ENCODE data around the gene DEPP1. TPM values are rescaled to one million over a fixed set of nuclear protein-coding genes. Genes with fewer than 3 reads are reported as not detected.

The DEPP1 gene
- total RNA-seq, 1 donor from 2014 or later: 11.1 TPM

DNA sequence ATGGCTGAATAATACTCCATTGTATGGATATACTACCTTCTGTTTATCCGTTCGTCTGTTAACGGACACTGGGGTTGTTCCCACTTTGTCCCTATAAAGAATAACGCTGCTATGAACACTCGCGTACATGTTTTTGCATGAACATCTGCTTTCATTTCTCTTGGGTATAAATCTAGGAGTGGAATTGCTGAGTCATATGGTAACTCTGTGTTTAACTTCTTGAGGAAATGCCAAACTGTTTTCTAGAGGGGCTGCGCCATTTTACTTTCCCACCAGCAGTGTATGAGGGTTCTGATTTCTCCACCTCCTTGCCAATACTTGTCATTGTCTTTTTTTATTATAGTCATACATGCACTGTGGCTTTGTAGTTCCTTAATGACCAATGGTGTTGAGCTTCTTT lies 39.7 kb downstream of the DEPP1 start:
- no peak overlapping the region for H3K27ac Mint-ChIP-seq
- no peaks in the 10 kb centered on the region for H3K27me3 Mint-ChIP-seq (ENCODE audit: low read depth)
- peaks cover 4% of the 10 kb centered on the region for H3K36me3 Mint-ChIP-seq
- no peak overlapping the region for H3K4me3 Mint-ChIP-seq
- TF ChIP-seq, protein P1, sequence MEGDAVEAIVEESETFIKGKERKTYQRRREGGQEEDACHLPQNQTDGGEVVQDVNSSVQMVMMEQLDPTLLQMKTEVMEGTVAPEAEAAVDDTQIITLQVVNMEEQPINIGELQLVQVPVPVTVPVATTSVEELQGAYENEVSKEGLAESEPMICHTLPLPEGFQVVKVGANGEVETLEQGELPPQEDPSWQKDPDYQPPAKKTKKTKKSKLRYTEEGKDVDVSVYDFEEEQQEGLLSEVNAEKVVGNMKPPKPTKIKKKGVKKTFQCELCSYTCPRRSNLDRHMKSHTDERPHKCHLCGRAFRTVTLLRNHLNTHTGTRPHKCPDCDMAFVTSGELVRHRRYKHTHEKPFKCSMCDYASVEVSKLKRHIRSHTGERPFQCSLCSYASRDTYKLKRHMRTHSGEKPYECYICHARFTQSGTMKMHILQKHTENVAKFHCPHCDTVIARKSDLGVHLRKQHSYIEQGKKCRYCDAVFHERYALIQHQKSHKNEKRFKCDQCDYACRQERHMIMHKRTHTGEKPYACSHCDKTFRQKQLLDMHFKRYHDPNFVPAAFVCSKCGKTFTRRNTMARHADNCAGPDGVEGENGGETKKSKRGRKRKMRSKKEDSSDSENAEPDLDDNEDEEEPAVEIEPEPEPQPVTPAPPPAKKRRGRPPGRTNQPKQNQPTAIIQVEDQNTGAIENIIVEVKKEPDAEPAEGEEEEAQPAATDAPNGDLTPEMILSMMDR (IDR thresholded peaks at IDR 0.05; ENCODE audit: unreplicated experiment): no peak
- peaks cover 39% of the 10 kb centered on the region for H3K9me3 Mint-ChIP-seq
- H3K4me1 Mint-ChIP-seq: peaks cover 4% of the 10 kb centered on the region
- no peak for DNase-seq (ENCODE audit: low spot score in 2 of 2, unreplicated experiment in 2 of 2)

DNA sequence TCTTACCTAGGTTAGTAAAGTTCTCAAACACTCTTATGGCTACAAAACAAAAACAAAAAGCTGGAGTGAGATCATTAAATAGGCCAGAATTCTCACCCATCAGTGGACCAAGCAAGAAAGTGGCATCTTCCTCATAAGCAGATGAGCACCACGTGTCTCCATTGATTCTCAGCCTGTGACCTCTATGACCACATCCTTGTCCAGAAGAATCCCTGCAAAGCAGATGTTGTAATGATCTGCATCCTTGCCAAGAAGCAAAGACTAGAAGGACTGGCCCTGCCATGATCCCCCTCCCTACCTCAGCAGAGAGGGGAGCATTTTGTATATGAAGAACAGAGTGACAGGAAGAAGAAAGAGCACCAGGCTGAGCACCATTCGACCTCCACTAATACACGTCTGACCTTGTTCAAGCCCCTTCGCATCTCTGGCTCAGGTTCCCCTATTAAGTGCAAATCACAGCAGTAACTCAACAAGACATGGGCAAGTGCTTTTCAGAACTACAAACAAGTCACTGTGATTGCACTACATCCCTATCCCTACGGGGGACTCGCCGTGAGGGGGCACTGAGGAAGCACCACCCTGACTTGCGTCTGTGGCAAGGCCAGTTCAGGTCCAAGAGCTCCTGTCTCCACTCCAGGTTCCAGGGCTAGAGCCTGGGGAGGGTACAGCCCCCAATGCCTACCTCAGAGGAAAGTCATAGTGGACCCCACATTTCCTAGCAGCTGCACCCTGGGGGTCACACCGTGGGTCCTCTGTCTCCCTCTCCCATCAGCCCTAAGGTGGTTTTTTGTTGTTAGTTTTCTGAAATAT lies 41.2 kb downstream of the DEPP1 start:
- TF ChIP-seq, protein P1 (IDR thresholded peaks at IDR 0.05; ENCODE audit: unreplicated experiment): no peak
- Mint-ChIP-seq H3K27ac (no peak overlapping the region), H3K9me3 (peaks cover 29% of the 10 kb centered on the region), H3K4me1 (peaks cover 8% of the 10 kb centered on the region), H3K36me3 (no peaks in the 10 kb centered on the region), H3K27me3 (ENCODE audit: low read depth) (no peaks in the 10 kb centered on the region), H3K4me3 (no peak overlapping the region)
- no peak for DNase-seq (ENCODE audit: low spot score in 2 of 2, unreplicated experiment in 2 of 2)

DNA sequence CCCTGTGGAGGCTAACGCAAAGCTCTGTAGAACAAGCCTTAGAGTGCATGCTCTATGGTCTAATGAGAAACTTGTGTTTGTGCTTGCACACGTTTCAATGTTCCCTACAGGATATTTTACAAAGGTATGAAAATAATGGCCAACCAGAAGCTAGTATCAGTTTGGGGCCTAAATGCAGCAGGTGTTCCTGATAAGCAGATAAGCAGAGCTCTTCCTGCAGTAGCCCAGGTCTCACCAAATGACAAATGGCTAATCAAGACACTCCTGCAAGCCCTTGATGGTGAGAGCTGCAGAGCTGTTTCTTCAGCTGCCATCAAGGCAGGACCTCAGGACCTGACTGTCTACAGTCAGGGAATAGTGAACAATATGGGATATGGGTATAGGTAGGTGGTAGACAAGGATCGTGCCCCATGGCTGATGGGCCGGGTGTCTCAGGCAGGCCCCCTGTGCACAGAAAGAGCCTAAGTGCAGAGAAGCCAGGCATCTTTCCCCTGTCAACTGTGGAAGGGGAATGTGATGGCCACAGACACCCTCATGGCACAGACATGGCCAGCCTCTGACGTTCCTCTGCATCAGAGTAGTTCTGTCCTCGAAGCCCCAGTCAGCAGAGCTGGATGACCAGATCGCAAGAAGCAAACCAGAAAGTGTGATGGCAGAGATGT lies 42.2 kb downstream of the DEPP1 start:
- H3K4me1 Mint-ChIP-seq: peaks cover 8% of the 10 kb centered on the region
- H3K36me3 Mint-ChIP-seq: no peaks in the 10 kb centered on the region
- TF ChIP-seq, protein P1 (IDR thresholded peaks at IDR 0.05; ENCODE audit: unreplicated experiment): no peak
- DNase-seq (ENCODE audit: low spot score in 2 of 2, unreplicated experiment in 2 of 2): no peak
- H3K27ac Mint-ChIP-seq: no peak overlapping the region
- no peak overlapping the region for H3K4me3 Mint-ChIP-seq
- peaks cover 23% of the 10 kb centered on the region for H3K9me3 Mint-ChIP-seq
- H3K27me3 Mint-ChIP-seq (ENCODE audit: low read depth): no peaks in the 10 kb centered on the region

DNA sequence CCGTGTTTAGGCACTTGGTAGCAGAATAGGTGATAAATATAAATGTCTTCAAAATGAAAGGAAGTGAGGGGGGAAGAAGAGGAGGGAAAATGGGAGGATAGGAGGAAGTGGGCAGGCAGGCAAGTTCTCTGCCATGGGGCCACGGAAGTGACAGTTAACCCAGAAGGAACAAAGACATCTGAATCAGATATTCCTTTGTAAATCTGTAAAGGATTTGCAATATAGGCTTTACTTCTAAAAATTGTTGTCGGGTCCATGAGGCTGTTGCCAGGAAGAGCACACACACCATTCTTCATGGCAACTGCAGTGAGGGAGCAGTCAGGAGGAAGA lies 42.7 kb downstream of the DEPP1 start:
- TF ChIP-seq, protein P1 (IDR thresholded peaks at IDR 0.05; ENCODE audit: unreplicated experiment): no peak
- no peak for DNase-seq (ENCODE audit: low spot score in 2 of 2, unreplicated experiment in 2 of 2)
- Mint-ChIP-seq H3K36me3 (no peaks in the 10 kb centered on the region), H3K4me3 (no peak overlapping the region), H3K9me3 (peaks cover 18% of the 10 kb centered on the region), H3K27me3 (ENCODE audit: low read depth) (no peaks in the 10 kb centered on the region), H3K4me1 (peaks cover 8% of the 10 kb centered on the region), H3K27ac (peak overlapping the region; percentile 76)

DNA sequence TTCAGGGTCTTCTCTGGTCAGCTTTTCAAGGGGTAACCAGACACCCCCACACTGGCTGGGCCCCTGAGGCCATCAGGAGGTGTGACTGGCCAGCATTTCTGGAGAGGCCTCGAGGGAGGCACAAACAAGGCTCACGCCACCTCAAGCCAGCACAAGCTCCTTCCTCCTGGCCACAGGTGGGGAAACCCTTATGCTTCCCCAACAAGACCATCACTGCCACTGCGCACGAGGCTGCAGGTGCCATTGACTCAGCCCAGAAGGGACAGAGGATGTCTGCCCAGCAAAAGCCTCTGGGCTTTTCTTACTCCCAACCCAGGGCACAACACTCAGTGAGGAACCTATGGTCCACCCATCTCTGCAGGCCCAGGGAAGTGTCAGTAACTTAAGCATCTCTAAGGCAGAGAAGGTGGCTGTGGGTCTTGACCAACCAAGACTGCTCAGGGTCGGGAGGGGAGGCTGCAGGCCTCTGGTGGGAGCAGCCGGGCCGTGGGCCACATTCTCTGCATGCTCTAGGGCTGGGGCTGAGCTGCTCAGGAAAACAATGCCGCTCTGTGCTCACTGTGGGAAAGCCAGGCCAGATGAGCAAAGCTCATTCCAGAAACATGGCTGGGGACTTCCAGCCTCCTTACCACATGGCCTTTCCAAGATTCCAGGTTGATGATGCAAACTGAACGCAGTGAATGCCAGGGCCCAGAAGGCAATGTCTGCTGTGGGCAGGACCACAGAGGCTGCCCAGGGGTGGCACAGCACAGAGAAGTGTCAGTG lies 43.2 kb downstream of the DEPP1 start:
- no peak for DNase-seq (ENCODE audit: low spot score in 2 of 2, unreplicated experiment in 2 of 2)
- Mint-ChIP-seq H3K36me3 (no peaks in the 10 kb centered on the region), H3K4me1 (peaks cover 8% of the 10 kb centered on the region), H3K27me3 (ENCODE audit: low read depth) (no peaks in the 10 kb centered on the region), H3K4me3 (no peak overlapping the region), H3K27ac (peak overlapping the region; percentile 76), H3K9me3 (peaks cover 15% of the 10 kb centered on the region)
- TF ChIP-seq, protein P1 (IDR thresholded peaks at IDR 0.05; ENCODE audit: unreplicated experiment): no peak
